Measurements from ENCODE around the gene BATF2. TPM values are rescaled to one million over a fixed set of nuclear protein-coding genes. Genes with fewer than 3 reads are reported as not detected.

Gene BATF2
- total RNA-seq, 4 donors from 2014 or later, result 0.38 to 0.76 TPM; not detected in 2

GRCh38 chr11:64959498-64959897, 37.3 kb downstream of the BATF2 start:
- WGBS, 2 donors, result 27 to 40% methylated on average over 3 of the region's 3 CpGs
- no peaks in the 10 kb centered on the region for H3K36me3 ChIP-seq
- H3K27me3 ChIP-seq, result no peaks in the 10 kb centered on the region
- no peak overlapping the region for H3K4me3 ChIP-seq
- H3K27ac ChIP-seq, result no peak overlapping the region
- peaks cover 0 to 6% (median 0%) of the 10 kb centered on the region in 3 donors for H3K4me1 ChIP-seq
- TF ChIP-seq CTCF (IDR thresholded peaks at IDR 0.05) (no peak), POLR2A (IDR thresholded peaks at IDR 0.05) (no peak)
- H3K9me3 ChIP-seq, result no peaks in the 10 kb centered on the region
- intact Hi-C loops (cut with DNase I), result no loop called here
- DNase-seq, result no peak

GRCh38 chr11:64954201-64954600, 42.6 kb downstream of the BATF2 start:
- no peak overlapping the region for H3K27ac ChIP-seq
- intact Hi-C loops (cut with DNase I), result no loop called here

GRCh38 chr11:64951529-64951928, 45.2 kb downstream of the BATF2 start:
- Histone ChIP-seq H3K9me3 (no peaks in the 10 kb centered on the region), H3K4me1 (no peaks in the 10 kb centered on the region), H3K4me3 (no peak overlapping the region), H3K27ac (no peak overlapping the region), H3K36me3 (no peaks in the 10 kb centered on the region), H3K27me3 (peaks cover 0 to 10% (median 0%) of the 10 kb centered on the region in 4 donors)
- intact Hi-C loops (cut with DNase I), result no loop called here
- TF ChIP-seq POLR2A (IDR thresholded peaks at IDR 0.05) (no peak), CTCF (IDR thresholded peaks at IDR 0.05) (no peak)
- WGBS, 2 donors, result 35 to 50% methylated on average over 3 of the region's 4 CpGs
- no peak for DNase-seq

More at GRCh38 chr11:64954201-64954600, 42.6 kb downstream of the BATF2 start:
- no peak for DNase-seq
- 45 to 52% methylated on average over 5 of the region's 5 CpGs for WGBS, 2 donors
- Histone ChIP-seq H3K4me1 (no peaks in the 10 kb centered on the region), H3K36me3 (no peaks in the 10 kb centered on the region), H3K9me3 (no peaks in the 10 kb centered on the region), H3K27me3 (peaks cover 0 to 10% (median 0%) of the 10 kb centered on the region in 4 donors), H3K4me3 (no peak overlapping the region)
- TF ChIP-seq CTCF (IDR thresholded peaks at IDR 0.05) (no peak), POLR2A (IDR thresholded peaks at IDR 0.05) (no peak)

GRCh38 chr11:64947208-64947814, 49.5 kb downstream of the BATF2 start:
- WGBS, 2 donors, result 50 to 65% methylated on average over 5 of the region's 5 CpGs
- H3K4me1 ChIP-seq, result no peaks in the 10 kb centered on the region
- intact Hi-C loops (cut with DNase I), result no loop called here
- H3K36me3 ChIP-seq, result no peaks in the 10 kb centered on the region
- no peak overlapping the region for H3K27ac ChIP-seq
- no peaks in the 10 kb centered on the region for H3K9me3 ChIP-seq
- H3K27me3 ChIP-seq, result peaks cover 0 to 4% (median 0%) of the 10 kb centered on the region in 4 donors
- no peak overlapping the region for H3K4me3 ChIP-seq
- TF ChIP-seq POLR2A (IDR thresholded peaks at IDR 0.05) (no peak), CTCF (IDR thresholded peaks at IDR 0.05) (no peak)
- DNase-seq, result no peak

Small RNA genes within 50 kb of the gene (small RNA-seq; reads per million reads assigned to genes)
- gene MIR6879 (0 reads per million in 4 donors), gene SNX15 (0 to 0.36 (median 0) reads per million in 4 donors)

Other genes with a start within 250 kb of the BATF2 start
- gene PYGM, start 237.0 kb downstream of the BATF2 start, total RNA-seq, result under 1 TPM; 0.27 to 0.95 (median 0.39) TPM
- gene SF1, start 218.4 kb downstream of the BATF2 start, total RNA-seq, result 100 to 1,000 TPM; 136 to 292 (median 223) TPM
- 1 to 10 TPM; 3.6 to 9.0 (median 6.1) TPM for gene MAP4K2, start 193.8 kb downstream of the BATF2 start, total RNA-seq
- 10 to 100 TPM; 14.9 to 23.3 (median 17.0) TPM for gene MEN1, start 186.4 kb downstream of the BATF2 start, total RNA-seq
- gene CDC42BPG, start 152.3 kb downstream of the BATF2 start, total RNA-seq, result 10 to 100 TPM; 16.4 to 48.5 (median 25.0) TPM
- 10 to 100 TPM; 29.5 to 44.0 (median 31.8) TPM for gene EHD1, start 118.3 kb downstream of the BATF2 start, total RNA-seq
- 10 to 100 TPM; 14.1 to 26.1 (median 19.6) TPM for gene ATG2A, start 79.8 kb downstream of the BATF2 start, total RNA-seq
- gene PPP2R5B, start 72.3 kb downstream of the BATF2 start, total RNA-seq, result 10 to 100 TPM in 1 of 4 donors, 1 to 10 TPM in 3; 7.7 to 10.5 (median 8.6) TPM
- gene GPHA2, start 61.1 kb downstream of the BATF2 start, total RNA-seq, result not detected
- not detected for gene MAJIN, start 24.9 kb downstream of the BATF2 start, total RNA-seq
- 10 to 100 TPM; 42.5 to 82.1 (median 65.0) TPM for gene ARL2, start 17.2 kb upstream of the BATF2 start, total RNA-seq
- gene SNX15, start 30.5 kb upstream of the BATF2 start, total RNA-seq, result 10 to 100 TPM in 3 of 4 donors, 1 to 10 TPM in 1; 9.8 to 18.6 (median 13.9) TPM
- gene SAC3D1, start 44.2 kb upstream of the BATF2 start, total RNA-seq, result 10 to 100 TPM in 3 of 4 donors, 1 to 10 TPM in 1; 9.2 to 19.0 (median 15.1) TPM
- 10 to 100 TPM in 1 of 4 donors, 1 to 10 TPM in 2, under 1 TPM in 1; 0.34 to 19.6 (median 3.1) TPM for gene NAALADL1, start 61.6 kb upstream of the BATF2 start, total RNA-seq
- gene CDCA5, start 87.1 kb upstream of the BATF2 start, total RNA-seq, result 10 to 100 TPM in 1 of 4 donors, 1 to 10 TPM in 3; 3.1 to 14.3 (median 9.0) TPM
- gene ZFPL1, start 87.3 kb upstream of the BATF2 start, total RNA-seq, result 10 to 100 TPM; 24.0 to 52.2 (median 32.2) TPM
- gene VPS51, start 99.2 kb upstream of the BATF2 start, total RNA-seq, result 100 to 1,000 TPM; 204 to 298 (median 224) TPM
- 10 to 100 TPM; 36.4 to 96.5 (median 74.7) TPM for gene TM7SF2, start 114.9 kb upstream of the BATF2 start, total RNA-seq
- gene ZNHIT2, start 120.7 kb upstream of the BATF2 start, total RNA-seq, result 10 to 100 TPM; 12.4 to 17.0 (median 16.5) TPM
- 100 to 1,000 TPM; 436 to 777 (median 528) TPM for gene FAU, start 125.2 kb upstream of the BATF2 start, total RNA-seq
- 10 to 100 TPM; 68.1 to 76.2 (median 72.0) TPM for gene MRPL49, start 125.3 kb upstream of the BATF2 start, total RNA-seq
- 10 to 100 TPM; 20.4 to 39.3 (median 26.9) TPM for gene SYVN1, start 137.5 kb upstream of the BATF2 start, total RNA-seq
- not detected for gene SPDYC, start 173.3 kb upstream of the BATF2 start, total RNA-seq
- 100 to 1,000 TPM; 225 to 696 (median 354) TPM for gene CAPN1, start 185.0 kb upstream of the BATF2 start, total RNA-seq